Esophagus squamous epithelium (tissue), 5 donors: ENCODE data around the gene GP1BB. TPM values are rescaled to one million over a fixed set of nuclear protein-coding genes. Genes with fewer than 3 reads are reported as not detected.

Experiments
- DNase-seq: peaks from one replicate; lab custom pipeline; 2025; lab: John Stamatoyannopoulos, UW
- H3K27ac ChIP-seq, 4 donors: fragments of 200-600 bp; sonication (generic); one replicate each; pipeline ENCODE4 v1.5.1; 2016 to 2019; ENCODE audit warnings: mild to moderate bottlenecking in 1 of 4
- H3K27me3 ChIP-seq, 4 donors: fragments of 200-600 bp; sonication (generic); 1 replicate in 3 of 4; 2 replicates in 1 of 4; pipeline versions ENCODE4 v1.5.1 to v1.6.0; 2017 to 2021; ENCODE audit warnings: antibody characterized with exemption in 1 of 4
- H3K36me3 ChIP-seq, 3 donors: fragments of 200-600 bp; sonication (generic); one replicate each; pipeline ENCODE4 v1.5.1; 2016 to 2019
- H3K4me1 ChIP-seq, 3 donors: fragments of 200-600 bp; sonication (generic); one replicate each; pipeline ENCODE4 v1.5.1; 2017 to 2019
- H3K4me3 ChIP-seq, 4 donors: fragments of 200-600 bp; sonication (generic); 1 replicate in 3 of 4; 2 replicates in 1 of 4; pipeline ENCODE4 v1.5.1; 2016 to 2019; ENCODE audit warnings: mild to moderate bottlenecking in 2 of 4, moderate library complexity in 1 of 4
- H3K9me3 ChIP-seq, 3 donors: fragments of 200-600 bp; sonication (generic); one replicate each; pipeline ENCODE4 v1.5.1; 2016 to 2019
- POLR2A ChIP-seq, 4 donors: fragments of 450-650 bp; IDR thresholded peaks; one replicate each; pipeline ENCODE4 v1.6.1; 2017; ENCODE audit warnings: antibody characterized with exemption in 4 of 4, mild to moderate bottlenecking in 4 of 4, moderate library complexity in 3 of 4
- WGBS, 2 donors: methylation state at CpG; one replicate each; pipeline ENCODE4 v1.1.5; 2018; 5-methylcytosine and 5-hydroxymethylcytosine counted together
- intact Hi-C: fragments of 100-400 bp; cut with DNase I; formaldehyde crosslinking; loops from one replicate; pipeline ENCODE4 v1.15.0; 2022
- total RNA-seq, 4 donors: library from RNA; depleted of rRNA; stranded (reverse); fragments of >200 nt; gene quantifications; one replicate each; pipeline ENCODE4 v1.1.0, GENCODE V29; 2016
- TF ChIP-seq, protein P1 (sequence below), 6 experiments: fragments of 450-650 bp in 4 of 6; fragments of 200-600 bp in 2 of 6; sonication (generic) in 2 of 6; IDR thresholded peaks; one replicate each; pipeline ENCODE4 v1.5.1; 2016 to 2019; ENCODE audit warnings: antibody characterized with exemption in 6 of 6, mild to moderate bottlenecking in 4 of 6, moderate library complexity in 4 of 6
- donor health status: DM: yes; HTN: yes; CAD: no.

GP1BB gene
- total RNA-seq, 4 donors from 2014 or later, result 4.8 to 40.0 (median 9.7) TPM

DNA sequence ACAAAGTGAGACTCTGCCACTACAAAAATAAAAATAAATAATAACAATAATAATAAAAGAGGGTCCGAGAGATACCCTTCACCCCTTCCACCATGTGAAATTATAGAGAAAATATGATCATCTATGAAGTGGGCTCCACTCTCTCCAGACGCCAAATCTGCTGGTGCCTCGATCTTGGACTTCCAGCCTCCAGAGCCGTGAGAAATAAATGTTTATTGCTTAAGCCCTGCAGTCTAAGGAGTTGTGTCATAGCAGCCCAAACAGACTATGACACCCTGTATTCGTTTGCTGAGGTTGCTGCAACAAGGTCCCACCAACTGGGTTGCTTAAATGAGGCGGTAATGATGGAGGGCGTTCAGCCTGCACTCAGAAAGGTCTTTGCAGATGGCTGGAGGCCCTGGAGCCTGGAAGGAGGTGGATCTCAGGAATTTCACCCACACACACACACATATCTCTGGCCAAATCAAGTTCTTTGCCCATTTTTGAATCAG lies 16.6 kb upstream of the GP1BB start:
- Histone ChIP-seq H3K9me3 (no peaks in the 10 kb centered on the region), H3K4me1 (peaks cover 0 to 8% (median 0%) of the 10 kb centered on the region in 3 donors), H3K4me3 (no peak overlapping the region), H3K36me3 (no peaks in the 10 kb centered on the region), H3K27ac (no peak overlapping the region), H3K27me3 (peaks cover 0 to 26% (median 0%) of the 10 kb centered on the region in 4 donors)
- 78 to 81% methylated on average over 6 to 7 of the region's 7 CpGs for WGBS, 2 donors
- intact Hi-C loops, result no loop called here
- no peak for TF ChIP-seq POLR2A (IDR thresholded peaks at IDR 0.05)
- TF ChIP-seq, protein P1, sequence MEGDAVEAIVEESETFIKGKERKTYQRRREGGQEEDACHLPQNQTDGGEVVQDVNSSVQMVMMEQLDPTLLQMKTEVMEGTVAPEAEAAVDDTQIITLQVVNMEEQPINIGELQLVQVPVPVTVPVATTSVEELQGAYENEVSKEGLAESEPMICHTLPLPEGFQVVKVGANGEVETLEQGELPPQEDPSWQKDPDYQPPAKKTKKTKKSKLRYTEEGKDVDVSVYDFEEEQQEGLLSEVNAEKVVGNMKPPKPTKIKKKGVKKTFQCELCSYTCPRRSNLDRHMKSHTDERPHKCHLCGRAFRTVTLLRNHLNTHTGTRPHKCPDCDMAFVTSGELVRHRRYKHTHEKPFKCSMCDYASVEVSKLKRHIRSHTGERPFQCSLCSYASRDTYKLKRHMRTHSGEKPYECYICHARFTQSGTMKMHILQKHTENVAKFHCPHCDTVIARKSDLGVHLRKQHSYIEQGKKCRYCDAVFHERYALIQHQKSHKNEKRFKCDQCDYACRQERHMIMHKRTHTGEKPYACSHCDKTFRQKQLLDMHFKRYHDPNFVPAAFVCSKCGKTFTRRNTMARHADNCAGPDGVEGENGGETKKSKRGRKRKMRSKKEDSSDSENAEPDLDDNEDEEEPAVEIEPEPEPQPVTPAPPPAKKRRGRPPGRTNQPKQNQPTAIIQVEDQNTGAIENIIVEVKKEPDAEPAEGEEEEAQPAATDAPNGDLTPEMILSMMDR (IDR thresholded peaks at IDR 0.05), result no peak
- DNase-seq, result no peak

DNA sequence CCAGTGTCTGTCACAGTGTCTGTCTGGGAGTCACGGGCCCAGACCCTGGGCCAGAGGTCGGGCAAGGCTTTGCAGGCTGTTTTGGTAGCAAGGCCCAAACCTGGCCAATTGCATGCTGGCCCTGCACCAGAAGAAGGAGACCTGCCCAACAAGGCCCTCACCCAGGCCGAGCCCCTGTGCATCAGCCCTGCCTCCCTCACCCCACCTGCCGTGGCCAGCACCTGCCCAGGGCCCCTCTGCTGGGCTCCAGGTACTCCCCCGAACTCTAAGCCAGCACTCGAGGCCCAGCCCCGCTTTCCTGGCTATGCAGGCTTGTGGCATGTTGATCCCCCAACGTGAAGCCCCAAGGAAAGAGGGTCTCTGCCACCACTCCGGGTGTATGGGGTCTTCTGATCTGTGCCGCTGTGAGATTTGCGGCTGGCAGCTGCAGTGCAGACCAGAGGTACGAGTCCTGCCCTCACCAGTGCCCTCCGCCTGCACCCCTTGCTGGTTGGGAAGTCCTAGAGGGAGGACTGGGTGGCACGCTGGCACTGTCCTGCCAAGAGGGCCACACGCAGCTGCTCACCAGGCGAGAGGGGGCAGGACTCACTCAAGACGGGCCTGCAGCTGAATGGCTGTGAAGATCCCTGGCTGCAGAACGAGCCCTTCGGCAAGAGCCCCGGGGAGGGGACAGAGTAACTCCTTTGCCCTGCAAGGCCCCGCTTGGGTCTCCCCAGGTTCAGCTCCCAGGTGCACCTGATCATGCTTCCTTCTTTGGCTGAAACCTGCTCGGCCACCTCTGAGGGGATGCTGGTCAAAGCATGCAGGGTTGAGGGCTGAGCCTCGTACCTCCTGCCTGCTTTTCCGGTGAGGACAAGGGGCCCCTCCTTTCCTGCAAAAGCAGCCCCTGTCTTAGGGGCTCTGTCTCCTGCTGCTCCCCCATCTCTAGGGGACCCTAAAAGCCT lies 15.7 kb upstream of the GP1BB start:
- H3K36me3 ChIP-seq, result no peaks in the 10 kb centered on the region
- TF ChIP-seq, protein P1 (IDR thresholded peaks at IDR 0.05), result no peak
- TF ChIP-seq POLR2A (IDR thresholded peaks at IDR 0.05), result no peak
- peaks cover 0 to 13% (median 0%) of the 10 kb centered on the region in 3 donors for H3K4me1 ChIP-seq
- intact Hi-C loops, result no loop called here
- no peak overlapping the region for H3K27ac ChIP-seq
- no peaks in the 10 kb centered on the region for H3K9me3 ChIP-seq
- DNase-seq, result no peak
- H3K4me3 ChIP-seq, result no peak overlapping the region
- H3K27me3 ChIP-seq, result peaks cover 0 to 26% (median 0%) of the 10 kb centered on the region in 4 donors
- 91 to 93% methylated on average over 4 to 8 of the region's 24 CpGs for WGBS, 2 donors

DNA sequence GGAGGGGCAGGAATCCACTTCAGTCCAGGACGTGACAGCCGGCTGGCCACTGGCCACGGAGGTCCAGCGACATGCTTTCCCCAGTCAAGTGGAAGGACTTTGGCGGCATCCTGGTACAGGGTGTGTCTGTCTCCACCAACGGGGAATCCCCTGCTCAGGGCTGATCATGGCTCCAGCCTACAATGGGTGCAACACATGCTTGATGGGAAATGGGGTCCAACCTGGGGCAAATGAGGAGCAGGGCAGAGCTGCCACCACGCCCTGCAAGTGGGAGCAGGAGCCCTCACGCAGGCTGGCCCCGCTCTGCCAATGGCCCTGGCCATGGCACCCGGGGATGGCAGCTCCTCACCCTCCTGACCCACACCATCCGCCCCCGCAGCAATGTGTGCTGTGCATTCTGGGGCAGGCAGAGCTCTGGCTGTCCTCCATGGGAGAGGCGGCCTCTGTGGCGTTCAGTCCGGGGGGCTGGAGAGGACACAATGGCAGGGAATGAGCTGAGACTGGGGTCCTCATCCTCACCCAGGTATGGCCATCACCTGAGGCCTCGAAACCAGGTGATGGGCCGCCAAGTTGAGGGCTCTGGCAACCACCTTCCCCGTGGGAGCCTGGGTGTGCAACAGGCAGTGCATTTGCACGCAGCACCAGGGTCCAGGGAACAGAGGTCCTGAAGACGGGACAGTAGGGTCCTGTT lies 14.9 kb upstream of the GP1BB start:
- H3K27me3 ChIP-seq, result peaks cover 0 to 30% (median 0%) of the 10 kb centered on the region in 4 donors
- TF ChIP-seq POLR2A (IDR thresholded peaks at IDR 0.05), result no peak
- TF ChIP-seq, protein P1 (IDR thresholded peaks at IDR 0.05), result no peak
- no peak overlapping the region for H3K27ac ChIP-seq
- WGBS, 2 donors, result 100% methylated on average over 1 of the region's 20 CpGs
- peaks cover 0 to 17% (median 0%) of the 10 kb centered on the region in 3 donors for H3K4me1 ChIP-seq
- H3K36me3 ChIP-seq, result no peaks in the 10 kb centered on the region
- no peak for DNase-seq
- intact Hi-C loops, result no loop called here
- no peak overlapping the region for H3K4me3 ChIP-seq
- no peaks in the 10 kb centered on the region for H3K9me3 ChIP-seq

DNA sequence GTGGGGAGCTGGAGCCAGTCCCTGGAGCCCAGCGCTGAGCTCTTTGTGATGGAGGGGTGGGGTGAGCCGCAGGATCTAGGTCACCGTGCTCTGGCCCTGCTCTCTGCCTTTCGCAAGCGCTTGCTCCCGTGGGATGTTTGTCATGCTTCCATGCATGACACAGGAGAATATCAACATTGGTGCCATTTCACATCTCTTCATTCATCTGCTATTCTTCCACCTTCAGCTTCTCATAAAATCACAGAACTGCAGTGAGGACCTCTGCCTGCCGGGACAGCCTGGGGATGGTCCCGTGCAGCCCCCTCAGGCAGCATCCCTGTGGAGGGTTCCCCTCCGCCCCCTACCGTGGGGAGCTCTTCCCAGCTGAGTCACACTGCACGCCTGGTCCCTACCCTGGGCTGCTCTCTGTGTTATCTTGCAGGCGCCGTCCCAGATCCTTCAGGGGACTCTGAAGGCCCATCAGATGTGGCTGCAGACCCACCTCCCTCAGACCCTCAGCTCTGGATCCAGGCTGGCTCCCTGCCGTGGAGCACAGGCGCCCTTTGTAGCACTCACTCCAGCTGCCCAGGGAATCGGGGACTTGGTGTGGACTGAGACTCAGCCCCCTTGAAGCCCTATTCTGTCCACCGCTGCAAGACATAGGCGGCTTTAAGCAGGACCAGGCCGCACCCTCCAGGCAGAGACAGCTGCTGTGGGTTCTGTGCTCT lies 14.1 kb upstream of the GP1BB start:
- WGBS, 2 donors, result 56 to 65% methylated on average over 8 to 14 of the region's 19 CpGs
- intact Hi-C loops, result no loop called here
- H3K4me3 ChIP-seq, result no peak overlapping the region
- no peak overlapping the region for H3K27ac ChIP-seq
- TF ChIP-seq POLR2A (IDR thresholded peaks at IDR 0.05), result no peak
- TF ChIP-seq, protein P1 (IDR thresholded peaks at IDR 0.05), result no peak
- peaks cover 0 to 37% (median 0%) of the 10 kb centered on the region in 4 donors for H3K27me3 ChIP-seq
- DNase-seq, result no peak
- H3K36me3 ChIP-seq, result no peaks in the 10 kb centered on the region
- H3K9me3 ChIP-seq, result no peaks in the 10 kb centered on the region
- peaks cover 0 to 24% (median 4%) of the 10 kb centered on the region in 3 donors for H3K4me1 ChIP-seq
